HG03175 (cell line): ENCODE results near the gene NHS.
"Not testable (repeated sequence)": the region's sequence is repeated elsewhere in the genome, so short reads cannot be mapped to it uniquely, and the experiment has no call there.

Experiments
- ATAC-seq: cut with Tn5 transposase; IDR thresholded peaks from one replicate; pipeline ENCODE4 v1.9.1; 2021; ENCODE audit warnings: mild to moderate bottlenecking, moderate library complexity; ENCODE audit not compliant: unreplicated experiment

Gene NHS

DNA sequence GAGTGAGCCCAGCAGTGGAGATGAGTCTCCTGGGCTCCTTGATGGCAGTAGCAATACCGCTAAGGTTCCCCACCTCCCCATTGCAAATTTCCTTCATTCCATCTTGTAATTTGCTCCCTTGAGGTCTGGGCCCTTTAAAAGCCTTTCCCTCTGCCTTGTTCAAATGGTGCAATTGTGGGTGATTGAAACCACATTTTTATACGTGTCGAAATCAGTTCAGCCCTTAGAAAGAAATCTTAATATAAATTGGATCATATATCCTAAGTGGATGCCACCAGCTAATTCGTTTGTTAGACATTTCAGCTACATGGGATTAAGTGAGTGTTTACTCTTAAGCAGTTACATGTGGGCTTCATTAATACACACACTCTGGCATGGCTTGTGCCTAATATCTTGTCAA lies 68.6 kb downstream of the NHS start:
- ATAC-seq: no peak

DNA sequence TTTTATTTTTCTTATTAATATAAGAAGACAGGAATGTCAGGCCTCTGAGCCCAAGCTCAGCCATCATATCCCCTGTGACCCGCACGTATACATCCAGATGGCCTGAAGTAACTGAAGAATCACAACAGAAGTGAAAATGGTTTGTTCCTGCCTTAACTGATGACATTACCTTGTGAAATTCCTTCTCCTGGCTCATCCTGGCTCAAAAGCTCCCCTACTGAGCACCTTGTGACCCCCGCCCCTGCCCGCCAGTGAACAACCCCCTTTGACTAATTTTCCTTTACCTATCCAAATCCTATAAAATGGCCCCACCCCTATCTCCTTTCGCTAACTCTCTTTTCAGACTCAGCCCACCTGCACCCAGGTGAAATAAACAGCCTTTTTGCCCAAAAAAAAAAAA lies 71.3 kb downstream of the NHS start:
- ATAC-seq: not testable (repeated sequence)

DNA sequence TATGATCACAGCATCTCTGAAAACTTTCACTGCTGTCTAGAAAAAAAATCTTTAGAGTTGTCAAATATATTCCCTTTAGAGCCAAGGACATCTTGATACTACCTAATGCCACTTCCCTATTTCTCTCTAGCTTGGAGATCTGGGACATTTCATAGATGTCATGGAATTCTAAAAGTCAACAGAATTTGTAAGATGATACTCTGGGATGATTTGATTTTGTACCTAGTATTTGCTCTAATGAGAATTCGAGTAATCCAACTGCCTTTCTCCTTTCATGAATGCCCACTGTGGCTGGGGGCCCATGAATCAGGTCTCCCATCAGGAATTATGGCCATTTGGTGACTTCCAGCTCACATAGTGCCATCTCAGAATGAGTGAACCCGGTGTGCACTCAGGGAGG lies 73.2 kb downstream of the NHS start:
- no peak for ATAC-seq

DNA sequence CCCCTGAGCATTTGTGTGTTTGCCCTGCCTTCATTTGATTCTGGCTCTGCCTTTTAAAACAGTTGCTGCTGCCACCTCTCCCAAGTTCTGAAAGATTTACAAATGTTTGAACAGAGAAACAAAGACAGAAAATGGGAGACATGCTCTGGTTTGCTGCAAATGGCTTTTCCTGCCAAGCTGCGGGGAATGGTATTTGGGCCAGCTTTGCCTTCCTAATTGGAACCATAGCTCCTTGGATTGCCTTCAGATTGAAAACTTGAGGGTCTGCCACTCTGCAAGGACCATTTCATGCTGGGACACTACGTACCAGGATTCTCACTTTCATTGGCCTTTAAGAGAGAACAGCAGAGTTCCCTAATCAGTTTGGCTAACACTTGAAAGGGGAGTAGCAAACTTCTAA lies 74.9 kb downstream of the NHS start:
- ATAC-seq: no peak

DNA sequence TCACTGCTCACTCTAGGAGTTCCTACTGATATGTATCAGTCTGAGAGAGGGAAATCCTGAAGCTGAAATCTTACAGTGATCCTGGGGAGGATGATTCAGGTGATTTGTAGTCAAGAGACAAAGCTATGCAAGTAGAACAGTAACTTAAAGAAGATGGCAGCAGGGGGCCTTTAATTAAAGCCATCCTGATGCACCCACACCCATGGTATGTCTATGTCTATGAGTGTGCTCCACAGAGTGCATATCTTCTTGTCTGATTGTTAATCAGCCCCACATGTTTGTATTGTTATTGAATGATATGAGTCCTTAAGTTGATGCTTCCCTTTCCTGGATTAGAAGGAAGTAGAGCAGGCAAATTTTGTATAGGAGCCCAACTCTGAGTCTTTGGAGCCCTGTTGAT lies 78.8 kb downstream of the NHS start:
- no peak for ATAC-seq

DNA sequence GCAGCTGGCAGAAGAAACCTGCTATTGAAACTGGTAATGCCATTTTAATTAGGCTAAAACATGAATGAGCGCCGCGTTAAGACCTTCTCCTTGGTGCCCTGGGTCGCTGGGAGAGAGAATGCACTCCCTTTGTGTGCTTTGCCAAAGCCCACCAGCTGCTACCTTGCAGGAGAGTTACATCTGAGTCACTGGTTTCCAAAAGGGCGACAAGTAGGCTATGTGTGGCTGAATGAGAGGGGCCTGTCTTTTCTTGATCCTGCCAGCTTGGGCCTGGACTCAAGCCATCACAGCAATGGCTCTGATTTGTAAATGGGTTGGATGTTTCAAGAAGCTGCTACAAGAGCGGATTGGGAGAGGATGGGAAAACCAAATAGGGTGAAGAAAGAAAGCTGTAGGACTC lies 81.5 kb downstream of the NHS start:
- no peak for ATAC-seq

DNA sequence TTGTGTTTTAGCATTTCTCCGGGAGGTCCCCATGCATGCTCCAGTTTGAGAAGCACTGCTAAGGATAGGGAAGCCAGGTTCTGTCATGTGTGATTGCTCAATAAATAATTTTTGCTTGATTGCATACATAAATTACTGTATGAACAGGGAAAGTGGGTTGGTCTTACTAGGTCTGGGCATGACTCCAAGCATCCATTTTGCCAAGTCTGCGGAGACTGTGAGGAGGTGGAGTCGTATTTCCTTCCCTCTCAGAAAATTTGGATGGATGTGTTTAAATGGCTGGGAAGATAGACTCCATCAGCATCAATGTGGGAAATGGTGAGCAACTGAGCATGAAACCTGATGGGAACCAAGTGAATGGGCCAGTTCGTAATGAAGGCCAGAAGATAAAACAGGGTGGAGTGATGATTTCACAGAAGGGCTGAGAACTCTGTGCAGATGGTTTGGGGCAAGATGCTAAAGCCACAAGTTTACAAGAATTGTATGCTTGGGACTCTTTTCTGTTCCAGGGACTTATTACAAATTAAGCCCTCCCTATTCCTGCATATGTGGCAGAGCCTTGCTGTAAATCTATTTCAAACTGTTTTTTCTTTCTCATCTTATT lies 84.1 kb downstream of the NHS start:
- no peak for ATAC-seq

DNA sequence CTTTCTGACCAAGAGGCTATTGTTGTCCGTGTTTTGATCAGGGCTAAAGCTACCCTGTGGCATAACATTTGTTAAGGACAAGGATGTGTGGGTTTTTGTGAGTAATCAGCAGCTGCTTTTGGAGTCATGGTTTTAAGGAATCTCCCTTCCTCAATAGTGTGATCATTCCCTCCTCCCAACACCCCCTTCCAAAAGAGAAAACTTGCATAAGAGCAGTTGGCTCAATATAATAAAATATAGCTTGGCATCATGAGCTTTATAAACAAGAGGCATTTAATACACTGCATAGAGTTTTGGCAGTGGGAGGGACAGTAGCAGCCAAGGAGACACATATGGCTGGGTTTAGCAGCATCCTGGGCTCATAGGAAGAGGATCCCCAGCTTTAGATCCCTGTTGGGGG lies 84.7 kb downstream of the NHS start:
- no peak for ATAC-seq

DNA sequence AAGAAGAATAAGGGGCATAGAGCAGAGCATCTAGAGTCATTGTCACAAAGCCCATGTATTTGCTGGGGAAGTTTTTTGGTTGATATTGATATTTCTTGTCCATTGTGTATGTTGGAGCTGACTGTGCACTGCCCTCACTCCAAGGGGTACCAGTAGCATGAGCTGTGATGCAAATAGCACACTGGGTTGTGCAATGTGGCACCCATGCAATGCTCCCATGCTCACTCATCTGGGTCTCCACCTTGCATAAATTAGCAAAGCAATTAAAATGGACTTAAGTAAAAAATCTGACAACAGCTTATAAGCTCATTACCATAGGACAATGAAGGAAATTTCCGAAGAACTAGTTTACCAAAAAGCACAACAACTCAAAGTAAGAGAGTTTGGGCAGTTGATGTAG lies 87.9 kb downstream of the NHS start:
- ATAC-seq: no peak

DNA sequence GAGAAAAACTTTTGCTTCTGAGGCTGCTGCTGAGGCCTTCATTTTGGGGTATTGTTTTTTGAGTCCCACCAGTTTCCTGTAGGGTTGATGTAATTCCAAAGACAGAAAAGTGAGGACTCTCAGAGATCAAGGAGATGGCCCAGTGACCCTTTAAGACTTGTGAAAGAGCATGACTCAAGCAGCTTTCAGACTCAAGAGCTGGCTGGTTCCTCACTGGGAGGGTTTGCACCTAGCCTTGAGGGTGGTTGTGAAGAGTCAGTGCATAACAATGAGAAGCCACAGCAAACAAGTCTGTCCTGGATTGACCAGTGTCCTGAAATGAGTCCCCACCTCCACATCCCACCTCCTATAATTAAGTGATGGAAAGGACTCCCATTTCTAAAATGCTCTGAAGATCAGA lies 89.2 kb downstream of the NHS start:
- ATAC-seq: no peak

DNA sequence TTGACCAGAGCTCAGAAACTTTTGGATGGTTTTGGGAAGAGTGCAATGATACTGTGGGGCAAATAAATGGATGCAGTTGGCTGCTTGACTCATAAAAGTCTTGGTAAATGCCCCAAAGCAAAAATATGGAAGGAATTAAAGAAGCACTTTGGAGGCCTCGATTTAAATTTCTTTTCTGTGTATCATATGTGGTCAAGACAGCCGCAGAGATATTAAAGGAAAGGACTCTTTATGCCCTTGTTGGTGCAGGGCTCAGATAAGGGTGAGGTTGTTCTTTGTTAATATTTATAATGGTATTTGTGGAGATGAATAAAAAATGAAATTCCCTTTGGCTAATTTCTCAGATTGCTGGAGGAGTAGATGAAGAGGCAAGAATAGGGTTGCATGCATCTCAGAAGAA lies 90.2 kb downstream of the NHS start:
- no peak for ATAC-seq

DNA sequence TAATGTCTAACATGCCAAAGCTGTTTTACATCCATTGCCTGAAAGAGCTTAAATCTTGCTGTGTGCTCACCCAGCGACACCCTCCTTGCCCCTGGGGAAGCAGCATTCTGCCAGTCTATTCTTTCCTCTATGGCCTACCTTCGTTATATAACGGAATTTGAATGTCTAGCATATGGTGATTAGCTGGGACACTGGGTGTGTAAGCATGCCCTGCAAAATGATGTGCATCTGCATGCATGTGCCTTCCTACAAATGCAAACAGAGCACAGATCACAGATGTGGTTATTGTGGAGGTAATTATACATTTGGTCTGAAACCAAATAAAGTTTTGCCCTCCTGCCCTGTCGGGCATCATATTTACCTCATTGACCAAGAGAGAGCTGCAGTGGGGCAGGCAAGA lies 90.8 kb downstream of the NHS start:
- ATAC-seq: no peak

DNA sequence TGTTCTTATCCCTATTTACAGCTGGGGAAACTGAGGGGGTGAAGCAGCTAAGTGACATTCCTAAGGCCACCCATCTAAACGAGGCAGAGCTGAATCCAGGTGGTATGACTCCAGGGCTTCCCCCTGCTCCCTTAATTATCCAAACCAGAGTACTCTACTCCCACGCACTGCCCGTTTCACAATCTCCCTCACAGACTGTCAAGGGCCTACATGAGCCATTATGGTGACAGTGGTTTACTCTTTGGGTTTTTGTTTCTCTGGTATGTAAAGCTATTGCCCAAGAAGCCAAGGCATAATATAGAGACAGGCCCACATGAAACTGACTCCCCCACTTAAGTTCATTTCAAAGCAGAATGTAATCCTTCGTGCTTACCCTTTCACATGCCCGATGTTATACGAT lies 95.1 kb downstream of the NHS start:
- no peak for ATAC-seq

DNA sequence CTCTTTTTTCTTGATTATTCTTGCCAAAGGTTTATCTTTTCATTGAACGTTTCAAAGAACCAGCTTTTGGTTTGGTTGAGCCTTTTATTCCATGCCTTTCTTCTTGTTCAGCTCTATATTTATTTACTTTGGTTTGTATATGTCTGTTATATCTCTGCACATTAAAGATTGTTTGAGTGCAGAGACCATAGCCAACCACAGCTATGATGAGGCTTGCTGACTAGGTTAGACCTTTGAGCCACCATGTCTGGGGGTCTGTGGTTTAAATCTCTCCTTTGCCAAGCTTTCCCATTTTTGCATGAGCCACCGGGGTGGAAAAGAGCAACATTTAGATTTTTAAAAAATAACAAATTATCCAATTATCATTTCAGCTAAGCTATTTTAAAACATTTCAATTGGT lies 96.1 kb downstream of the NHS start:
- ATAC-seq: no peak

DNA sequence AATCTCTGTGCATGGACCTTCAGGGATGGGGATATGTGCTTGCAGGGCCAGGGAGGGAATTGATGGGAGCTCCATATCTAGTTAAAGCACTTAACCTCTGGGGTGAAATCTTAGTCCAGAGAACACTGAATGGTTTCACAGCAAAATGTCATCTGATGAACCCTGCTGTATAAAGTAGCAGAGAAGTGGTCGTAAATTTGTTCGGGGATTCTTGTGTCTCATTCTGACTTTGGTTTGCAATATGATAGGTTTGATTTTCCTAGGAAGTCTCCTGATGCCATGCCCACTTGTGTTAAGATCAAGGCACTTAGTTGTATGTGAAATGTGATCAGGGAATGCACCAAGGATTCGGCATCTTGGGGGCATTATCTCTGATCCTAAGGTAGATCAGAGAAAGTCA lies 96.9 kb downstream of the NHS start:
- no peak for ATAC-seq

DNA sequence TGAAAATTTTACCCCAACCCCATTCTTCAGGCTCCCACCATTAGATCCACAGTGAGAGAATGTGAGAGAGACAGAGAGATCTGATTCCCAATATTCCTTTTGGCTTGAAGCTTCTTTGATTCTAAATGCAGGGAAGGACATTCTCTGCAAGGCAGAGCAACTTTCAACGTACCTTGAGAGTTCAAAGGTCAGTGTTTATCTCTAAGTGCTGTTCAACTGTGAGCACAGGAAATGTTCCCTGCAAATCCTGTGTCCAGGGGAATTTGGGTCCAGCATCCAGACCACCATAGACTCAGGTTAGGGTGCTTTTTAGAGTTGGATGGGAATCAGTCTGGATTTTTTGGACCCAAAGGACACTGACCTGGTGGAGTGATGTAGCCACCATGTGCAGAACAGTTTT lies 97.4 kb downstream of the NHS start:
- no peak for ATAC-seq

DNA sequence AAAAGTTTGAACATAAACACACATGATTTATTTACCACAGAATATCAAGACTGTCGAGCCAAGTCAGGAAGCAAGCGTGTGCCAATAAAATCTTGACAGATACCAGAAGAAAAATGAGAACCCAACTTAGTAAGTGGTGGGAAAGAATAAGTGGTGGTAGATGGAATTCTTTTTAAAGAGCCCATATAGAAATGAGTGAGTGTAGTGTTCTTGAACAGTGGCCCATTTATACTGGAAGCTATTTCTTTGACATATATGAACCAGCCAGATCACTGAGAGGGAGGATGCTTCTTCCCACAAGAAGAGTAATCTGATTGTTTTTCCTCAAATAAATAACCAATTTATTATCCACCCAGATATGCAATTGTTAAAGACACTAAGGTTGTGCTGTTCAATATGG lies 98.0 kb downstream of the NHS start:
- no peak for ATAC-seq

DNA sequence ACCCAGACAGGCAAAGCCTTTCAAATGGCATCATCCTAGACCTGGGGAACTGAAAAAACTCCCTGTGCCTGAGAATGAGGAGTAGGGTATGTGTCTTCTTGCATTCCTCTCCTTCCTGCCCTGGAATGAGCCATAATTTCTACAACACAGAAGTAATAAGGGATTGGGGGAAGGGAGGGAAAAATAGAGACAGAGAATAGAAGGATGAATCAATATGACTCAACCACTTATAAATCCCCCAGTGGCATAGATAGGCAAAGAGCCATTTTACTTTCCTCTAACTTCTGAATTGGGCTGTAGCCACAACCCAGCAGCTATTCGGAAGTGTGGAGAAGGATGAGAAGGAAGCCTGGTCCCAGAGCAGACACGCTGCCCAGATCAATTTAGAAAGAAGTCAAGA lies 99.9 kb downstream of the NHS start:
- ATAC-seq: no peak

DNA sequence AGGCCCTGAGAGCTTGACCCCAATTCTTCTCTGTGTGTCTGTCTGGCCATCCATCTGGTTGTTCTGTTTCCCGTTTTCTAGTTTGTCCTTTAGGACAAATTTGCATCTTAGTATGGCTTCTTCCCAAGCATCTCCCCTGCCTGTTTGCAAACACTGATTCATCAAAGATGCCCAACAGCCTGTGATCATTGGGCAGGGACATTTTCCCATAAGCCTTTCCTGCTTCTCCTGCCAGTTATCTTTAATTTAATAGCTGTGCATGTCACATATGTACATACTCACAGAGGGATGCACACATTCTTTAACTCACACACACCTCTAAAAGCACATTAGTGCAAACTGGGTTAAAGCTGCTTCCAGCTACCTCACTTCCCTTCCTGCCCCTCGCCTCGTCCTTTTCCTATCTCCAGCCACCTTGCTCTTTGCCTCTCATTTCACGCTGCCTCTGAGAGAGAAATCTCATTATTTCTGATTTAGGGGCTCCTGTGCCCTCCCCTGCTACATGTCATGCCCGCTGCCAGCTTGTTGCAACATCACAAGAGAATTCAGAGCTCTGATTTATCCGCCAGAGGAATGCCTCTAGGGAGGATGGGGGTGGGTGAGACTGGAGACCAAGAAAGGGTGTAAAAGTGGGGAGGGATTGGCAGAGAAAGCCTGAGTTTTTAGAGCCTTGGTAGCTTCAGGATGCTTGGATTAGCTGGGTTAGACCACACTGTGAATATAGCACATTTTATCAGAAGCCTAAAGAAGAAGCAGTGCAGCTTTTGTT lies 100.6 kb downstream of the NHS start:
- no peak for ATAC-seq

DNA sequence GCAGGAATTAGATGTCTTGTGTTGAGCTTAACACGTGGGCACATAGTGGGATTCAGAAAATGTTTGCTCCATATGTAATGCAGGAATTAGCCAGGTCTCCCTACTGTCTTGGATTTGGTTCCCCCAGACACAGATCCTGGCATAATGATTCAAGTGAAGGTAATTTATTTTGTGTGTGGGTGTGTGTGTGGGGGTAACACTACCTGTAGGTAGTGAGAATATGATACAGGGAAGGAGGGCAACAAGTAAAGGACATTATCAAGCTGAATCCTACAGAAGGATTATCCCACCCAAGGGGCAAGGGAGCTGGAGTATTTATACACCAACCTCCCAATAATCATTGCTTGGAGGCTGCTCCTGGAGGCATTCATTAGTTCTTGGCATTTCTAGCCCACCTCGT lies 101.4 kb downstream of the NHS start:
- no peak for ATAC-seq

DNA sequence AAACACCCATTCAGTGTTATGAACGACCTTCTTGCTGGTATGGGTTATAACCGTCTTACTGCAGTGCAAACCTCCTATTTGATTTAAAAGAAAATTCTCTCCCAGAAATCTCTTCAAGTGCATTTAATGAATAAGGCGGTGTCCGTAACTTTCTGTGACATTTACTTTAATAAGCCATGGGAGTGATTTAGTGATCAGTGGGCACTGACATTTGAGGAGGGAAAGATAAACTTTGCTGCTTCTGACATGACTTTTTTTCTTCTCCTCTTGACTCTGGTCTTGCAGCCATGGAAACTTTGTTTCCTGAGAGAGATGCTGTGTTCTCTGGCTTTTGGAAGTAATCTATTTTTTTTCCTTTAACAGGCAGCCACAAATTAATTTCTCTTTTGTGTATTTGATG lies 106.1 kb downstream of the NHS start:
- ATAC-seq: no peak

DNA sequence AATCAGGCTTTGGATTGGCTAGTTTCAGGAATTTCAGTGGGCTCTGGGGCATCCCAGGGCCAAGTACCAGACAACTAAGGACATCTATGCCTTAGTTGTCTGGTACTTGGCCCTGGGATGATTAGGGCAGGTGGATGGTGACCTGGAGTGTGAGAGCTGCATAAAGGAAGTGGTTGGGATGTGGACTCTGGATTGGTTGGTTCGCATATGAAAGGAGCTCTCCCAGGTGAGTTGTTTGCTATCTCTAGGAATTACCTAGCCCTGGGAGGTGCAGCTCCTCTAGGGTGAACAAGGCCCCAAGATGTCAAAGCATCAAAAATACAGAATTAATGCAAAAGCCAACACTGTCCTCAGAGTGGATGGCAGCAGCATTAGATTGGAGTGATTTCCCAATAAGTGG lies 109.6 kb downstream of the NHS start:
- ATAC-seq: no peak

DNA sequence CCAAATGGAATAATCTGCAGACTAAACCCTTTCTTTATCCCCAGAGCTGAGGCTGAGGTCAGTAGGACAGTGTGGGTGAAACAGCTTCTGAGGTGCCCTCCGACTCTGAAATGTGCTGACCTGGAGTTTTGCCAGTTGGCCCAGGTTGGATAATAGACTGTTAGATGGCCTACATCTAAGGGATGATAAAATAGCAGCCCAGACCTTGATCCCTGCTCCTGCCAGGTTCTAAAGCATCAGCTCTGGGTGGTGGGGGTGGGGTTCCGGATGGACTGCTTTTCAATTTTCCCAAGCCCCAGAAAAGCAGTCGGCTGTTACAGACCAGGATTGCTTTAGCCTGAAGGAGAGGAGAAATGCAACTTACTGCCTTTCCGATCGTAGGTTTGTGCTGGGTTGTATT lies 110.4 kb downstream of the NHS start:
- ATAC-seq: no peak
